ENCODE data around the gene ADCY3. TPM values are rescaled to one million over a fixed set of nuclear protein-coding genes. Genes with fewer than 3 reads are reported as not detected.

ADCY3 gene
- total and polyA plus RNA-seq, 2 of the 13 experiments (the other 11 are each of a cell fraction or from before 2014, with no cell fraction given), result 0.11 to 0.61 TPM

DNA sequence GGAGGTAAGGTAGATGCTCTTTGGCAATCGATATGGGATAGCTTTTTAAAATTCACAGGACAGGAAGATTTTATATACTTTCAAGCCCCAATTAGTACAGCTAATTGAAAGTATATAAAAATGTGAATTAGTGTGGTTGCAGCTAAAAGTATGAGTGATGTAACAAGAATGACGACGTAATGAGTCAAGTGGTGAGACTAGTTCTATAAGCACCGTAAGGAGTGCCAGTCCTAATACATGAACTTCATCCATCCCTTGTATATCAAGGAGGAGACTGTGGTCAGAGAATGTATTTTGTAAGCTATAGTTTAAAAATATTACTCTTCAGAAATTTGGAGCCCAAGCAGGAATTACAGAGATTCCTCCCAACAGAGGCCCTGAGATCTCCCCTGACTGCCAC is 25.9 kb upstream of the ADCY3 start (continued):
- TF ChIP-seq ARNTL (CRISPR knock-in tag; IDR thresholded peaks at IDR 0.05) (no peak), KDM6A (CRISPR knock-in tag; IDR thresholded peaks at IDR 0.05; ENCODE audit: low read depth) (no peak), GFI1 (CRISPR knock-in tag; IDR thresholded peaks at IDR 0.05; ENCODE audit: borderline replicate concordance) (no peak), ZNF318 (CRISPR knock-in tag; IDR thresholded peaks at IDR 0.05) (no peak), MZF1 (CRISPR knock-in tag; IDR thresholded peaks at IDR 0.05; ENCODE audit: borderline replicate concordance) (no peak), MED1 (CRISPR knock-in tag; IDR thresholded peaks at IDR 0.05) (no peak), FOXA1 (IDR thresholded peaks at IDR 0.05) (no peak), FOXA1 (CRISPR knock-in tag; IDR thresholded peaks at IDR 0.05) (no peak), ZSCAN12 (CRISPR knock-in tag; IDR thresholded peaks at IDR 0.05) (no peak), ETV5 (CRISPR knock-in tag; IDR thresholded peaks at IDR 0.05; ENCODE audit: borderline replicate concordance) (no peak)

Measured in HepG2 (cell line).